SU-DHL-6 (cell line): Measurements from ENCODE around the gene FDX2.

Experiments used
- H2AFZ ChIP-seq: fragments of 200-600 bp; sonication (generic); 2 replicates; pipeline ENCODE4 v1.6.1; 2014; ENCODE audit warnings: low read depth, mild to moderate bottlenecking, moderate library complexity, mixed read lengths, antibody characterized with exemption, low read length; ENCODE audit not compliant: severe bottlenecking
- H3F3A ChIP-seq: fragments of 200-600 bp; shearing (Covaris generic); 2 replicates; pipeline ENCODE4 v1.6.0; 2016; ENCODE audit warnings: antibody characterized with exemption, mild to moderate bottlenecking; ENCODE audit not compliant: insufficient read depth
- H3K27ac ChIP-seq: fragments of 200-600 bp; sonication (generic); 2 replicates; pipeline ENCODE4 v1.5.1; 2016; ENCODE audit warnings: low read depth, mild to moderate bottlenecking, low read length, moderate library complexity, mixed read lengths
- H3K27me3 ChIP-seq: fragments of 200-600 bp; sonication (generic), shearing (Covaris generic); 2 replicates; pipeline ENCODE4 v1.6.0; 2014; ENCODE audit warnings: mild to moderate bottlenecking, low read length
- H3K36me3 ChIP-seq: fragments of 200-600 bp; sonication (generic); 2 replicates; pipeline ENCODE4 v1.6.1; 2014; ENCODE audit warnings: mild to moderate bottlenecking, low read length, mixed read lengths
- H3K4me2 ChIP-seq: fragments of 300-600, 200-600 bp; shearing (Covaris generic), sonication (generic); 2 replicates; pipeline ENCODE4 v1.6.0; 2014; ENCODE audit warnings: low read length, low read depth, mild to moderate bottlenecking; ENCODE audit not compliant: poor library complexity, severe bottlenecking
- H3K4me3 ChIP-seq: fragments of 200-600 bp; sonication (generic); 2 replicates; pipeline ENCODE4 v1.5.1; 2014; ENCODE audit warnings: antibody characterized with exemption, low read length, mild to moderate bottlenecking, mixed read lengths; ENCODE audit not compliant: insufficient read depth, poor library complexity, severe bottlenecking
- H3K79me2 ChIP-seq: fragments of 200-600 bp; sonication (generic); 2 replicates; pipeline ENCODE4 v1.6.1; 2014; ENCODE audit warnings: mild to moderate bottlenecking, low read length, moderate library complexity; ENCODE audit not compliant: insufficient read depth
- H3K9ac ChIP-seq: fragments of 200-600 bp; sonication (generic); 2 replicates; pipeline ENCODE4 v1.7.0; 2014; ENCODE audit warnings: mild to moderate bottlenecking, low read length
- H3K9me2 ChIP-seq: fragments of 200-600 bp; sonication (generic); replicated peaks from 2 replicates; pipeline ENCODE4 v1.6.1; 2014; ENCODE audit warnings: low read length; ENCODE audit not compliant: insufficient read depth
- H3K9me3 ChIP-seq: fragments of 200-600 bp; sonication (generic); 2 replicates; pipeline ENCODE4 v1.6.1; 2014; ENCODE audit warnings: low read length, mixed read lengths; ENCODE audit not compliant: insufficient read depth
- H4K20me1 ChIP-seq: fragments of 200-600 bp; sonication (generic); 2 replicates; pipeline ENCODE4 v1.6.1; 2014; ENCODE audit warnings: low read depth, mild to moderate bottlenecking, antibody characterized with exemption, low read length, moderate library complexity, mixed read lengths
- CTCF ChIP-seq: fragments of 200-600 bp; sonication (generic); IDR thresholded peaks from one replicate; pipeline ENCODE4 v1.5.1; 2017; ENCODE audit warnings: antibody characterized with exemption, mild to moderate bottlenecking, low read length, moderate library complexity; ENCODE audit not compliant: insufficient read depth, poor library complexity, severe bottlenecking
- EZH2phosphoT487 ChIP-seq: fragments of 200-600 bp; sonication (generic), shearing (Covaris generic); conservative IDR thresholded peaks from 2 replicates; pipeline ENCODE4 v1.6.1; 2018; ENCODE audit warnings: mild to moderate bottlenecking, antibody characterized with exemption, low read length, moderate library complexity, mixed read lengths

FDX2 gene

GRCh38 chr19:10290876-10291553 lies 24.8 kb downstream of the FDX2 start:
- H3K27me3 ChIP-seq, result no peaks in the 10 kb centered on the region
- TF ChIP-seq CTCF, result no peak
- TF ChIP-seq EZH2phosphoT487, result no peak
- H3K79me2 ChIP-seq, result no peaks in the 10 kb centered on the region
- peak overlapping the region; percentile 58 for H3K4me3 ChIP-seq
- no peaks in the 10 kb centered on the region for H4K20me1 ChIP-seq
- peak overlapping the region; percentile 62 for H3K9ac ChIP-seq
- peaks cover 8% of the 10 kb centered on the region for H3F3A ChIP-seq
- H3K27ac ChIP-seq, result no peak overlapping the region
- no peaks in the 10 kb centered on the region for H3K9me3 ChIP-seq
- H3K4me2 ChIP-seq, result peak overlapping the region; percentile 80
- no peaks in the 10 kb centered on the region for H3K9me2 ChIP-seq
- H3K36me3 ChIP-seq, result no peaks in the 10 kb centered on the region
- H2AFZ ChIP-seq, result no peak overlapping the region

GRCh38 chr19:10290357-10290875 lies 25.4 kb downstream of the FDX2 start:
- Histone ChIP-seq H3K36me3 (no peaks in the 10 kb centered on the region), H3K9me3 (no peaks in the 10 kb centered on the region), H3K79me2 (no peaks in the 10 kb centered on the region), H3K4me2 (peak overlapping the region; percentile 80), H2AFZ (peak overlapping the region; percentile 90), H3K9me2 (no peaks in the 10 kb centered on the region), H3K27ac (no peak overlapping the region), H3K4me3 (peak overlapping the region; percentile 58), H3K27me3 (no peaks in the 10 kb centered on the region), H3F3A (peaks cover 14% of the 10 kb centered on the region), H4K20me1 (no peaks in the 10 kb centered on the region), H3K9ac (peak overlapping the region; percentile 62)
- no peak for TF ChIP-seq CTCF
- no peak for TF ChIP-seq EZH2phosphoT487

GRCh38 chr19:10289836-10290356 lies 25.9 kb downstream of the FDX2 start, which contains the start of gene ICAM5:
Gene ICAM5, plus strand, starts transcription at chr19:10289952. Its CDS starts 92 bp downstream, at chr19:10290044.
- peak within 1 kb of the TSS; percentile 66 for H3K27ac ChIP-seq
- H3K36me3 ChIP-seq, result no peaks in the 10 kb centered on the region
- no peak for TF ChIP-seq CTCF
- no peak for TF ChIP-seq EZH2phosphoT487
- peak within 1 kb of the TSS; percentile 58 for H3K4me3 ChIP-seq
- H2AFZ ChIP-seq, result peak within 1 kb of the TSS; percentile 90
- H3K79me2 ChIP-seq, result no peaks in the 10 kb centered on the region
- peak within 1 kb of the TSS; percentile 80 for H3K4me2 ChIP-seq
- peaks cover 18% of the 10 kb centered on the region for H3F3A ChIP-seq
- no peaks in the 10 kb centered on the region for H3K9me2 ChIP-seq
- H3K9me3 ChIP-seq, result no peaks in the 10 kb centered on the region
- no peaks in the 10 kb centered on the region for H3K27me3 ChIP-seq
- H3K9ac ChIP-seq, result peak within 1 kb of the TSS; percentile 62
- H4K20me1 ChIP-seq, result no peaks in the 10 kb centered on the region
